Sigmoid colon (tissue), 7 donors: ENCODE data around the gene SYNE2. TPM values are rescaled to one million over a fixed set of nuclear protein-coding genes. Genes with fewer than 3 reads are reported as not detected.

ENCODE experiments used
- DNase-seq: peaks from one replicate; pipeline ENCODE4 v3.0.0-alpha.2; 2019
- H3K27ac ChIP-seq, 4 donors: fragments of 200-600 bp; sonication (generic); one replicate each; pipeline ENCODE4 v1.5.1; 2016 to 2019; ENCODE audit warnings: mild to moderate bottlenecking in 1 of 4
- H3K27me3 ChIP-seq, 3 donors: fragments of 200-600 bp; sonication (generic); one replicate each; pipeline ENCODE4 v1.5.1; 2019; ENCODE audit warnings: mild to moderate bottlenecking in 1 of 3
- H3K36me3 ChIP-seq, 4 donors: fragments of 200-600 bp; sonication (generic); one replicate each; pipeline ENCODE4 v1.5.1; 2016 to 2019
- H3K4me1 ChIP-seq, 4 donors: fragments of 200-600 bp; sonication (generic); one replicate each; pipeline ENCODE4 v1.5.1; 2017 to 2019
- H3K4me3 ChIP-seq, 4 donors: fragments of 200-600 bp; sonication (generic); one replicate each; pipeline ENCODE4 v1.5.1; 2017 to 2019; ENCODE audit warnings: mild to moderate bottlenecking in 2 of 4, moderate library complexity in 1 of 4
- H3K9me3 ChIP-seq, 4 donors: fragments of 200-600 bp in 3 of 4; sonication (generic) in 3 of 4; one replicate each; pipeline versions ENCODE4 v1.5.1 to v1.6.1; 2013 to 2019
- CTCF ChIP-seq, 4 experiments: fragments of 450-650 bp in 3 of 4; fragments of 200-600 bp in 1 of 4; IDR thresholded peaks; one replicate each; pipeline ENCODE4 v1.5.1; 2016 to 2019; ENCODE audit warnings: antibody characterized with exemption in 4 of 4, mild to moderate bottlenecking in 3 of 4, moderate library complexity in 2 of 4
- EP300 ChIP-seq, 4 donors: sonication (generic); formaldehyde crosslinking; IDR thresholded peaks; one replicate each; pipeline ENCODE4 v1.6.1; 2017; ENCODE audit warnings: antibody characterized with exemption in 4 of 4
- POLR2A ChIP-seq, 2 donors: fragments of 450-650 bp; IDR thresholded peaks; one replicate each; pipeline ENCODE4 v1.6.1; 2016; ENCODE audit warnings: antibody characterized with exemption in 2 of 2, mild to moderate bottlenecking in 2 of 2, moderate library complexity in 2 of 2
- POLR2AphosphoS5 ChIP-seq, 4 donors: sonication (generic); formaldehyde crosslinking; IDR thresholded peaks; one replicate each; pipeline ENCODE4 v1.6.1; 2017; ENCODE audit warnings: antibody characterized with exemption in 4 of 4
- WGBS, 2 donors: extraction: QIAGEN DNeasy Blood & Tissue Kit; methylation state at CpG; one replicate each; pipeline ENCODE4 v1.1.7; 2013; 5-methylcytosine and 5-hydroxymethylcytosine counted together
- intact Hi-C: fragments of 100-400 bp; cut with DNase I; formaldehyde crosslinking; loops from one replicate; pipeline ENCODE4 v1.15.1; 2023
- polyA plus RNA-seq, 3 donors: library from polyadenylated mRNA; stranded (reverse); fragments of 200-250 nt; gene quantifications; one replicate each; pipeline ENCODE4 v1.2.3, GENCODE V29; 2013
- total RNA-seq, 4 donors: library from RNA; depleted of rRNA; stranded (reverse); fragments of >200 nt; gene quantifications; one replicate each; pipeline ENCODE4 v1.1.0, GENCODE V29; 2016
- donor health status: healthy with polysubstance abuse.
- donor health status: Bipolar disorder and iron deficiency.
- donor health status: healthy.

SYNE2 gene
- total and polyA plus RNA-seq, 7 donors, result 25.8 to 70.6 (median 54.6) TPM

GRCh38 chr14:64229489-64229888 is 376.7 kb downstream of the SYNE2 start:
- no peaks in the 10 kb centered on the region for H3K4me1 ChIP-seq
- 83 to 93% methylated on average over 3 of the region's 3 CpGs for WGBS, 2 donors
- TF ChIP-seq POLR2A (IDR thresholded peaks at IDR 0.05), result no peak
- TF ChIP-seq POLR2AphosphoS5 (IDR thresholded peaks at IDR 0.05), result no peak
- TF ChIP-seq EP300 (IDR thresholded peaks at IDR 0.05), result no peak
- TF ChIP-seq CTCF (IDR thresholded peaks at IDR 0.05), result no peak
- peaks cover 0 to 41% (median 6%) of the 10 kb centered on the region in 4 donors for H3K36me3 ChIP-seq
- H3K27ac ChIP-seq, result no peak overlapping the region
- intact Hi-C loops, result no loop called here
- no peaks in the 10 kb centered on the region for H3K27me3 ChIP-seq
- no peak for DNase-seq
- no peaks in the 10 kb centered on the region for H3K9me3 ChIP-seq
- no peak overlapping the region for H3K4me3 ChIP-seq

- Histone ChIP-seq H3K9me3 (no peaks in the 10 kb centered on the region), H3K27ac (no peak overlapping the region), H3K4me3 (no peak overlapping the region), H3K4me1 (no peaks in the 10 kb centered on the region), H3K27me3 (no peaks in the 10 kb centered on the region), H3K36me3 (peaks cover 0 to 20% (median 0%) of the 10 kb centered on the region in 4 donors)
- no peak for DNase-seq
- intact Hi-C loops, result no loop called here
- TF ChIP-seq CTCF (IDR thresholded peaks at IDR 0.05) (no peak), EP300 (IDR thresholded peaks at IDR 0.05) (no peak), POLR2AphosphoS5 (IDR thresholded peaks at IDR 0.05) (no peak), POLR2A (IDR thresholded peaks at IDR 0.05) (no peak)
- WGBS, 2 donors, result 75 to 79% methylated on average over 9 of the region's 9 CpGs
Measured at GRCh38 chr14:64232095-64232838, 379.5 kb downstream of the SYNE2 start.

GRCh38 chr14:64232944-64233343 is 380.1 kb downstream of the SYNE2 start:
- no peak overlapping the region for H3K4me3 ChIP-seq
- H3K9me3 ChIP-seq, result no peaks in the 10 kb centered on the region
- no peak for TF ChIP-seq CTCF (IDR thresholded peaks at IDR 0.05)
- no peak for TF ChIP-seq POLR2A (IDR thresholded peaks at IDR 0.05)
- TF ChIP-seq POLR2AphosphoS5 (IDR thresholded peaks at IDR 0.05), result no peak
- TF ChIP-seq EP300 (IDR thresholded peaks at IDR 0.05), result no peak
- 92 to 96% methylated on average over 9 of the region's 9 CpGs for WGBS, 2 donors
- intact Hi-C loops, result no loop called here
- no peak overlapping the region for H3K27ac ChIP-seq
- no peaks in the 10 kb centered on the region for H3K4me1 ChIP-seq
- H3K36me3 ChIP-seq, result peaks cover 0 to 13% (median 0%) of the 10 kb centered on the region in 4 donors
- no peaks in the 10 kb centered on the region for H3K27me3 ChIP-seq
- no peak for DNase-seq

- WGBS, 2 donors, result 86 to 93% methylated on average over 4 of the region's 4 CpGs
- Histone ChIP-seq H3K4me1 (no peaks in the 10 kb centered on the region), H3K27ac (no peak overlapping the region), H3K36me3 (peaks cover 0 to 7% (median 0%) of the 10 kb centered on the region in 4 donors), H3K4me3 (no peak overlapping the region), H3K27me3 (no peaks in the 10 kb centered on the region), H3K9me3 (no peaks in the 10 kb centered on the region)
- DNase-seq, result no peak
- intact Hi-C loops, result no loop called here
- TF ChIP-seq EP300 (IDR thresholded peaks at IDR 0.05) (no peak), POLR2AphosphoS5 (IDR thresholded peaks at IDR 0.05) (no peak), POLR2A (IDR thresholded peaks at IDR 0.05) (no peak), CTCF (IDR thresholded peaks at IDR 0.05) (no peak)
Measured at GRCh38 chr14:64233531-64234190, 380.9 kb downstream of the SYNE2 start.
